Type B pancreatic cell (in vitro differentiated cells): ENCODE measurements around the gene RPRD1B. TPM values are rescaled to one million over a fixed set of nuclear protein-coding genes. Genes with fewer than 3 reads are reported as not detected.

ENCODE experiments used
- DNase-seq: peaks from one replicate; pipeline ENCODE4 v3.0.0; 2021; ENCODE audit warnings: mixed read lengths; ENCODE audit not compliant: unreplicated experiment; ENCODE audit errors: extremely low spot score
- H3K27ac Mint-ChIP-seq: 2 replicates; pipeline ENCODE4 v1.8.0; 2021; ENCODE audit warnings: mild to moderate bottlenecking, mixed read lengths
- H3K27me3 Mint-ChIP-seq: 2 replicates; pipeline ENCODE4 v1.8.0; 2021; ENCODE audit warnings: mixed read lengths
- H3K36me3 Mint-ChIP-seq: 2 replicates; pipeline ENCODE4 v1.8.0; 2021; ENCODE audit warnings: mixed read lengths
- H3K4me1 Mint-ChIP-seq: one replicate; pipeline ENCODE4 v1.8.0; 2021; ENCODE audit warnings: mixed read lengths; ENCODE audit not compliant: unreplicated experiment
- H3K4me3 Mint-ChIP-seq: 2 replicates; pipeline ENCODE4 v1.8.0; 2021; ENCODE audit warnings: mild to moderate bottlenecking, mixed read lengths
- H3K9me3 Mint-ChIP-seq: 2 replicates; pipeline ENCODE4 v1.8.0; 2021; ENCODE audit warnings: mixed read lengths
- total RNA-seq: library from RNA; stranded (reverse); gene quantifications from 2 replicates; pipeline ENCODE4 v1.2.1, GENCODE V29; 2021; ENCODE audit warnings: low replicate concordance
- TF ChIP-seq, protein P1 (sequence below): fragments of 200-600 bp; sonication (generic); conservative IDR thresholded peaks from 2 replicates; pipeline ENCODE4 v1.5.0; 2021; ENCODE audit warnings: antibody characterized with exemption, mild to moderate bottlenecking

Gene RPRD1B
- total RNA-seq, 1 donor from 2014 or later: 41.9 TPM

DNA sequence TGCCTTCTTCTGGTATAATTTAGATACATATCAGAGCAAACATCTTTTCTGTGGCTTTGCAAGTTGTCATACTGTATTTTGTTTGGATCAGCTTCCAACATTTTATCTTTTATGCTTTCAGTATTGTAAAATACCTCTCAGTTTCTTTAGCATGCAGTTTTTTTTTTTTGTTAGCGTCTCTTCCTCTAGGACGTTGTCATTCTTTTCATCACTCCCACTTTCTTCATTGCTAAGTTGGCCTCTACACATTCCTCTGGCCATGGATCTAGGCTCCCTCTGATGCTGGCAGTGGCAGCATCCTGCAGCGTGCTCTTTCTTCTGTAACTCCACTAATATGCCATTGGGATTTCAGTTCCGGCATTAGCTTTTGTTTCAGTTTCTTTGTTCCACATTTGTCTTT is 21.7 kb downstream of the RPRD1B start:
- no peaks in the 10 kb centered on the region for H3K27me3 Mint-ChIP-seq
- DNase-seq: no peak
- peaks cover 24% of the 10 kb centered on the region for H3K36me3 Mint-ChIP-seq
- no peak overlapping the region for H3K4me3 Mint-ChIP-seq
- H3K9me3 Mint-ChIP-seq: no peaks in the 10 kb centered on the region
- peaks cover 24% of the 10 kb centered on the region for H3K4me1 Mint-ChIP-seq
- H3K27ac Mint-ChIP-seq: peak overlapping the region; percentile 22
- TF ChIP-seq, protein P1, sequence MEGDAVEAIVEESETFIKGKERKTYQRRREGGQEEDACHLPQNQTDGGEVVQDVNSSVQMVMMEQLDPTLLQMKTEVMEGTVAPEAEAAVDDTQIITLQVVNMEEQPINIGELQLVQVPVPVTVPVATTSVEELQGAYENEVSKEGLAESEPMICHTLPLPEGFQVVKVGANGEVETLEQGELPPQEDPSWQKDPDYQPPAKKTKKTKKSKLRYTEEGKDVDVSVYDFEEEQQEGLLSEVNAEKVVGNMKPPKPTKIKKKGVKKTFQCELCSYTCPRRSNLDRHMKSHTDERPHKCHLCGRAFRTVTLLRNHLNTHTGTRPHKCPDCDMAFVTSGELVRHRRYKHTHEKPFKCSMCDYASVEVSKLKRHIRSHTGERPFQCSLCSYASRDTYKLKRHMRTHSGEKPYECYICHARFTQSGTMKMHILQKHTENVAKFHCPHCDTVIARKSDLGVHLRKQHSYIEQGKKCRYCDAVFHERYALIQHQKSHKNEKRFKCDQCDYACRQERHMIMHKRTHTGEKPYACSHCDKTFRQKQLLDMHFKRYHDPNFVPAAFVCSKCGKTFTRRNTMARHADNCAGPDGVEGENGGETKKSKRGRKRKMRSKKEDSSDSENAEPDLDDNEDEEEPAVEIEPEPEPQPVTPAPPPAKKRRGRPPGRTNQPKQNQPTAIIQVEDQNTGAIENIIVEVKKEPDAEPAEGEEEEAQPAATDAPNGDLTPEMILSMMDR: no peak

- peaks cover 27% of the 10 kb centered on the region for H3K36me3 Mint-ChIP-seq
- peaks cover 22% of the 10 kb centered on the region for H3K4me1 Mint-ChIP-seq
- H3K27ac Mint-ChIP-seq: peak overlapping the region; percentile 22
- TF ChIP-seq, protein P1: no peak
- H3K9me3 Mint-ChIP-seq: no peaks in the 10 kb centered on the region
- no peaks in the 10 kb centered on the region for H3K27me3 Mint-ChIP-seq
- H3K4me3 Mint-ChIP-seq: no peak overlapping the region
- DNase-seq: no peak
Measured at GRCh38 chr20:38055848-38056247, 22.3 kb downstream of the RPRD1B start.

DNA sequence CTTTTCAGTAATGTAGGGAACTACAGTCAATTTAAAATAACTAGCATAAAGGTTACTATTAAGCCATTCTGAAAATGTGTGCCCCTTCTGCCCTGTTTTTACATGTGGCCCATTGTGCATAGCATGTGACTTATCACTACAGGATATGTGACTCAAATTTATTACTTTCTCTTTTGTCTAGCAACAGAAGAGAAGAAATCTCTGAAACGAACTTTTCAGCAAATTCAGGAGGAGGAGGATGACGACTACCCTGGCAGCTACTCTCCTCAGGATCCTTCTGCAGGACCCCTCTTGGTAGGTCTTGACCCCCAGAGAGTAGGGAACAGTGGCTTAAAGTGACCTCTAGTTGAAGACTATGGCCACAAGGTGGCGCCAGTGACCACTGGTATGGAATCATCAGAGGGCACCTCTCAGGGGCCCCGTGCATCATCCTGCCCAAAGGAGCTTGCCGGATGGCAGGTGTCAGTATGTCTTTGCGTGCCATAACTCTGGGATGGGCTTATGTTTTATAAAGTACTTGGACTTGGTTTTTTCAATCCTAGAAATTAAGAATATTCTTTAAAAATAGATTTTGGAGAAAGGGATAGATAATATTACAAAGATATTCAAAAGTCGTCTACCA is 23.9 kb downstream of the RPRD1B start:
- no peaks in the 10 kb centered on the region for H3K9me3 Mint-ChIP-seq
- peak; percentile 84 for DNase-seq
- peaks cover 24% of the 10 kb centered on the region for H3K36me3 Mint-ChIP-seq
- no peak overlapping the region for H3K4me3 Mint-ChIP-seq
- peaks cover 22% of the 10 kb centered on the region for H3K4me1 Mint-ChIP-seq
- no peaks in the 10 kb centered on the region for H3K27me3 Mint-ChIP-seq
- no peak overlapping the region for H3K27ac Mint-ChIP-seq
- TF ChIP-seq, protein P1: peak; percentile 97

GRCh38 chr20:38059832-38060231 is 26.3 kb downstream of the RPRD1B start:
- Mint-ChIP-seq H3K36me3 (peaks cover 32% of the 10 kb centered on the region), H3K4me3 (no peak overlapping the region), H3K27me3 (no peaks in the 10 kb centered on the region), H3K27ac (peak overlapping the region; percentile 22), H3K9me3 (no peaks in the 10 kb centered on the region), H3K4me1 (peaks cover 15% of the 10 kb centered on the region)
- TF ChIP-seq, protein P1: no peak
- no peak for DNase-seq

DNA sequence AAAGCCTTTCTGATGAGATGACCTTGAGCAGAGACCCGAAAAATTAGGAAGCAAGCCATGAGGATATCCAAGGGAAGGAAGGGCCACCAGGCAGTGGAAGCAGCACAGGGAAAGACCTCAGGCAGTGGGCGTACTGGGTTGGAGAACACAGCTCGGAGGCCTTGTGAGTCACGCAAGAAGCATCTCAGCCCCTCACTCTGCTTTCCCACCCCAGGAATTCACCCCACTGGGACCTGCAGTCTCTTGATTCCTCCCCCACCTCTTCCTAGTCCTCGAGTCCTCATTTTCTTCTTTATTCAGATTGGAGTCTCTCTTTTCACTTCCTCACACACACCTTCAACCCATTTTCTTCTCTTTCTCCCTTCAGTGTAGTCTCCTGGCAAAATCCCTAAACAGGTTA is 27.0 kb downstream of the RPRD1B start:
- DNase-seq: no peak
- Mint-ChIP-seq H3K9me3 (no peaks in the 10 kb centered on the region), H3K4me3 (no peak overlapping the region), H3K4me1 (peaks cover 11% of the 10 kb centered on the region), H3K36me3 (peaks cover 32% of the 10 kb centered on the region), H3K27me3 (no peaks in the 10 kb centered on the region), H3K27ac (peak overlapping the region; percentile 22)
- TF ChIP-seq, protein P1: no peak
